ENCODE measurements around the gene CAVIN2.

CAVIN2 gene

GRCh38 chr2:191892391-191892790 lies 45.5 kb upstream of the CAVIN2 start:
- Histone ChIP-seq H3K36me3 (ENCODE audit: insufficient read depth) (no peaks in the 10 kb centered on the region), H2AFZ (ENCODE audit: low read depth) (no peak overlapping the region), H3K4me2 (no peak overlapping the region), H3K4me1 (ENCODE audit: low read depth, poor library complexity, severe bottlenecking) (no peaks in the 10 kb centered on the region), H3K79me2 (ENCODE audit: insufficient read depth, low read depth) (no peaks in the 10 kb centered on the region), H4K20me1 (ENCODE audit: insufficient read depth) (no peaks in the 10 kb centered on the region), H3K4me3 (IDR thresholded peaks at IDR 0.05; ENCODE audit: insufficient read depth, low read depth, low read length) (no peak overlapping the region), H3K9ac (no peak overlapping the region), H3K27me3 (ENCODE audit: insufficient read depth, low read depth) (no peaks in the 10 kb centered on the region), H3K27ac (no peak overlapping the region)
- TF ChIP-seq, protein P1, sequence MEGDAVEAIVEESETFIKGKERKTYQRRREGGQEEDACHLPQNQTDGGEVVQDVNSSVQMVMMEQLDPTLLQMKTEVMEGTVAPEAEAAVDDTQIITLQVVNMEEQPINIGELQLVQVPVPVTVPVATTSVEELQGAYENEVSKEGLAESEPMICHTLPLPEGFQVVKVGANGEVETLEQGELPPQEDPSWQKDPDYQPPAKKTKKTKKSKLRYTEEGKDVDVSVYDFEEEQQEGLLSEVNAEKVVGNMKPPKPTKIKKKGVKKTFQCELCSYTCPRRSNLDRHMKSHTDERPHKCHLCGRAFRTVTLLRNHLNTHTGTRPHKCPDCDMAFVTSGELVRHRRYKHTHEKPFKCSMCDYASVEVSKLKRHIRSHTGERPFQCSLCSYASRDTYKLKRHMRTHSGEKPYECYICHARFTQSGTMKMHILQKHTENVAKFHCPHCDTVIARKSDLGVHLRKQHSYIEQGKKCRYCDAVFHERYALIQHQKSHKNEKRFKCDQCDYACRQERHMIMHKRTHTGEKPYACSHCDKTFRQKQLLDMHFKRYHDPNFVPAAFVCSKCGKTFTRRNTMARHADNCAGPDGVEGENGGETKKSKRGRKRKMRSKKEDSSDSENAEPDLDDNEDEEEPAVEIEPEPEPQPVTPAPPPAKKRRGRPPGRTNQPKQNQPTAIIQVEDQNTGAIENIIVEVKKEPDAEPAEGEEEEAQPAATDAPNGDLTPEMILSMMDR (conservative IDR thresholded peaks at IDR 0.05; ENCODE audit: low read depth, low read length) = no peak

- Histone ChIP-seq H3K4me3 (IDR thresholded peaks at IDR 0.05; ENCODE audit: insufficient read depth, low read depth, low read length) (no peak overlapping the region), H3K27ac (no peak overlapping the region), H4K20me1 (ENCODE audit: insufficient read depth) (no peaks in the 10 kb centered on the region), H3K79me2 (ENCODE audit: insufficient read depth, low read depth) (no peaks in the 10 kb centered on the region), H3K9ac (no peak overlapping the region), H3K36me3 (ENCODE audit: insufficient read depth) (no peaks in the 10 kb centered on the region), H2AFZ (ENCODE audit: low read depth) (no peak overlapping the region), H3K4me2 (no peak overlapping the region), H3K4me1 (ENCODE audit: low read depth, poor library complexity, severe bottlenecking) (no peaks in the 10 kb centered on the region), H3K27me3 (ENCODE audit: insufficient read depth, low read depth) (no peaks in the 10 kb centered on the region)
- TF ChIP-seq, protein P1 (conservative IDR thresholded peaks at IDR 0.05; ENCODE audit: low read depth, low read length) = no peak
Measured at GRCh38 chr2:191891656-191892055, 44.8 kb upstream of the CAVIN2 start.

- no peaks in the 10 kb centered on the region for H3K36me3 ChIP-seq (ENCODE audit: insufficient read depth)
- H3K9ac ChIP-seq = no peak overlapping the region
- H3K4me1 ChIP-seq (ENCODE audit: low read depth, poor library complexity, severe bottlenecking) = no peaks in the 10 kb centered on the region
- H2AFZ ChIP-seq (ENCODE audit: low read depth) = no peak overlapping the region
- H4K20me1 ChIP-seq (ENCODE audit: insufficient read depth) = no peaks in the 10 kb centered on the region
- H3K4me3 ChIP-seq (IDR thresholded peaks at IDR 0.05; ENCODE audit: insufficient read depth, low read depth, low read length) = no peak overlapping the region
- no peak overlapping the region for H3K27ac ChIP-seq
- H3K79me2 ChIP-seq (ENCODE audit: insufficient read depth, low read depth) = no peaks in the 10 kb centered on the region
- H3K27me3 ChIP-seq (ENCODE audit: insufficient read depth, low read depth) = no peaks in the 10 kb centered on the region
- TF ChIP-seq, protein P1 (conservative IDR thresholded peaks at IDR 0.05; ENCODE audit: low read depth, low read length) = no peak
- H3K4me2 ChIP-seq = no peak overlapping the region
Measured at GRCh38 chr2:191889931-191890330, 43.0 kb upstream of the CAVIN2 start.

DNA sequence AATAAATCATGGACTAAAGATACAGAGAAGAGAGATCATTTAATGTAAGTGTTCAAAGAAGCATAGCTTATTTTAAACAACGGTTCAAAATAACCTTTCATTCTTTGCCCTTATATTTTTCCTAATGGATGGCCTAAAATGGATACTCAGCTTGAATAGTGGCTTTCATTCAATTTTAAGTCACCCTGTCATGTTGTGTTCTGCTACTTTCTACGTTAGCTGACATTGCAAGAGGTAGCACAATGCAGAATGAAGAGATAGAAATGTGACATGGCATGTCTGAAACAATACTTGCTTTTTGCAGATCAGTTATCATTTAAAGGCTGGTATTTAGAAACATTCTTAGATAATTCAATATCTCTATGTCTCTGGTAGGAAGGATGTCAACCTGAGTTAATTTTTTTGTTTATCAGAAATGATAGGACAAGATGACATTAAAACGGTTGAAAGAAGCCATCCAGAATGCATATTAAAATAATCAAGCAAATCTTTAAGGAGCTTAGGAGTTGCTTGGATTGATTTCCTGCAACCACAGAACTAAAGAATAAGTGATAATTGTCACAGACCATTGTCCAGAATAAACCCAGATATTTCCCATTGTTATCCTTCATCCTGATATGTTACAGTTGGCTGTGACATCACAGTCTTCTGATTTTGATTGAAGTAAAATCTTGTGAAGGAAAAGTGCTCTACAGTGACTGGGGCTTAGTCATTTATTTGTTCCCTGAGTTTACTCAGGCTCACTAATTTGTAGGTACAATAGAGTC lies 41.7 kb upstream of the CAVIN2 start:
- Histone ChIP-seq H3K27ac (no peak overlapping the region), H3K4me2 (no peak overlapping the region), H3K79me2 (ENCODE audit: insufficient read depth, low read depth) (no peaks in the 10 kb centered on the region), H3K4me3 (IDR thresholded peaks at IDR 0.05; ENCODE audit: insufficient read depth, low read depth, low read length) (no peak overlapping the region), H4K20me1 (ENCODE audit: insufficient read depth) (no peaks in the 10 kb centered on the region), H3K9ac (no peak overlapping the region), H3K27me3 (ENCODE audit: insufficient read depth, low read depth) (no peaks in the 10 kb centered on the region), H3K36me3 (ENCODE audit: insufficient read depth) (no peaks in the 10 kb centered on the region), H2AFZ (ENCODE audit: low read depth) (no peak overlapping the region), H3K4me1 (ENCODE audit: low read depth, poor library complexity, severe bottlenecking) (no peaks in the 10 kb centered on the region)
- TF ChIP-seq, protein P1 (conservative IDR thresholded peaks at IDR 0.05; ENCODE audit: low read depth, low read length) = no peak
